GM12801 (cell line): ENCODE data around the gene MLPH.

Experiments
- CTCF ChIP-seq: IDR thresholded peaks from one replicate; pipeline ENCODE4 v1.5.1; 2011; ENCODE audit warnings: control low read depth; ENCODE audit not compliant: insufficient read length; ENCODE audit errors: extremely low read depth

The MLPH gene

DNA sequence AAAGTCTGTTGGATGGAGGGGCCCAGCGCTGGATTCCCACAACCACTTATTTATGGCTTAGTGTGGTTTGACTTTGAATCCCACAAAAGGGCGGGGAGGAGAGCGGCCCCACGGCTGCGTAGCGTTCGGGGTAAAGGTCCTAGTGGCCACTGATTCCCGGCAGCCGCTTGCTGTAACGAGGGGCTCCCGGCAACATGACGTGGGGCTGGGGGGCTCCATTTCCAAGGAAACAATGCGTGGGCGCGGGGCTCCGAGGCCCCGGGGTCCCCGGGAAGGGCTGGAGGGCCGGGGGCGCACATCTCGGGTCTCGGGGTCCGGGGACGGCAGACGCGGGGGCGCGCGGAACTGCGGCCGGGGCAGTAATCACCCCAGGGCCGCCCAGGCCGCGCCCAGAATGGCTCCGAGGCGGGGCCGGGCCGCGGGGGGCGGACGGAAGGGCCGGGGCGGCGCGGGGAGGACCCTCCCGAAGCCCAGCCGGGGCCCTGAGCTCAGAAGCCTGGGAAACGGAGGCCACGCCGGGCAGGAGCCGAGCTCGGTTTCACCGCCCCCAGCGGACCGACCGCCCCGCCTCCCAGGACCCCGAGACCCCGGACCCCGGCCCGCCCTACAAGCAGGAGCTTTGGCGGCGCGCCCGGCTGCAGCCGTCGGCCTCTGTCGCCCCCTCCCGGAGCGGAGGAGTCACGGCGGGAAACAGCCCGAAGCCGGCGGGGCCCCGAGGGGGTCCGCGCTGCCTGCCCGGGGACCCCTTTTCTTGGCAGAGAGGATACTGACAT, 11.9 kb upstream of the MLPH start:
- TF ChIP-seq CTCF, result no peak

- no peak for TF ChIP-seq CTCF
Observed at GRCh38 chr2:237475704-237476141, 11.3 kb upstream of the MLPH start.

- TF ChIP-seq CTCF, result no peak
Observed at GRCh38 chr2:237478095-237478494, 9.0 kb upstream of the MLPH start.

GRCh38 chr2:237478979-237479378, 8.1 kb upstream of the MLPH start:
- TF ChIP-seq CTCF, result no peak

GRCh38 chr2:237479747-237480146, 7.3 kb upstream of the MLPH start:
- no peak for TF ChIP-seq CTCF

DNA sequence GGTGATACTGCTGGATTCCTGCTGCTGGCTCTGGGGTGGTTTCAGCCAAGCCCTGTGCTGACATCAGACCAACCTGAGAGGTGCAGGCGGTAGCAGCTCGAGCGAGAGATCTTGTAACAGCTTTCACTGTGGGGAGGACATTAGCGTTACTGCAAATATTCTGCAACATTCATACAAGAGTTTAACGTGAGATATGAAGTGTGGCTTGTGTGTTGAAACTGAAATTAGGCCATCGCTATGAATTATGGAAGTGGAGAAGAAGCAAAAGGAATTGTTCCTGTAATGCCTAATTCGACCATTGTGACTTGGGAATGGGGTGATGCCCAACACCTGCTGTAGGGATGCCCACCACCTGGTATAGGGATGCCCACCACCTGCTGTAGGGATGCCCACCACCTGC, 6.5 kb upstream of the MLPH start:
- no peak for TF ChIP-seq CTCF

DNA sequence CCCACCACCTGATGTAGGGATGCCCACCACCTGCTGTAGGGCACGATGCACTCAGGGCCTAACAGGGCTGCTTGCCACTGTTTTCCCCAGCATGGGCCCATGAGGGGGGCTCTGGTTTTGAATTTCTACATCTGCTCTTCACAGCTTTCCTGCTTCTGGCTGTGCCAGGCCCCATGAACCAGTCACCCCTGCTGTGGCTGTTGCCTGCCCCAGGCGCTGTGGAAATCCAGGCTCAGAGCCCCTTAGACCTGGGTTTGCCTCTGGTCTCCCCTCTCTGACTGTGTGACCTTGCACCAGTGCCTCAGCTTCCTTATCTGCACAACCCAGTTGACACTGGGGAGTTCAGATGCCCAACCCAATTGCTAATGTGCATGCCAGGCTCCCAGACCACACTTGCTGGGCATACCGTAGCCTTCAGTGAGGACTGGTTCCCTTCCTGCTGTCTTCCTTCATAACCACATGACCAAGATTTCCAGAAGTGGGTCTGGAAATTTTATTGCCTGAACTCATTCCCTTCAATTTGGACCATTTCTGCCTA, 6.0 kb upstream of the MLPH start:
- no peak for TF ChIP-seq CTCF

- no peak for TF ChIP-seq CTCF
Observed at GRCh38 chr2:237482485-237482884, 4.6 kb upstream of the MLPH start.
